Measurements from ENCODE around the gene FAM13A. TPM values are rescaled to one million over a fixed set of nuclear protein-coding genes. Genes with fewer than 3 reads are reported as not detected.

Gene FAM13A
- total RNA-seq, 4 donors from 2014 or later: 17.7 to 80.3 (median 46.2) TPM

- no peak for DNase-seq
These were observed 321.4 kb downstream of the FAM13A start for GRCh38 chr4:88735564-88735963.

GRCh38 chr4:88734403-88734949 is 322.5 kb downstream of the FAM13A start:
- no peaks in the 10 kb centered on the region for H3K36me3 ChIP-seq
- no peak overlapping the region for H3K4me3 ChIP-seq
- H3K27ac ChIP-seq: peak overlapping the region in 1 of 2 donors; percentile 11
- TF ChIP-seq CTCF (IDR thresholded peaks at IDR 0.05) (no peak), POLR2A (IDR thresholded peaks at IDR 0.05) (no peak)
- H3K9me3 ChIP-seq: no peaks in the 10 kb centered on the region
- intact Hi-C loops (cut with DNase I; ENCODE audit: low total_unique reads): no loop called here
- DNase-seq: no peak
- H3K27me3 ChIP-seq: no peaks in the 10 kb centered on the region
- peaks cover 0 to 20% of the 10 kb centered on the region in 2 donors for H3K4me1 ChIP-seq

More at GRCh38 chr4:88735564-88735963, 321.4 kb downstream of the FAM13A start:
- intact Hi-C loops (cut with DNase I; ENCODE audit: low total_unique reads): no loop called here
- no peaks in the 10 kb centered on the region for H3K9me3 ChIP-seq
- H3K27ac ChIP-seq: peak overlapping the region in 1 of 2 donors; percentile 58
- peaks cover 0 to 20% of the 10 kb centered on the region in 2 donors for H3K4me1 ChIP-seq
- no peak overlapping the region for H3K4me3 ChIP-seq
- no peaks in the 10 kb centered on the region for H3K27me3 ChIP-seq
- H3K36me3 ChIP-seq: no peaks in the 10 kb centered on the region
- TF ChIP-seq POLR2A (IDR thresholded peaks at IDR 0.05) (no peak), CTCF (IDR thresholded peaks at IDR 0.05) (no peak)

- H3K36me3 ChIP-seq: no peaks in the 10 kb centered on the region
These were observed 324.1 kb downstream of the FAM13A start for GRCh38 chr4:88732714-88733368.

GRCh38 chr4:88731381-88731780 is 325.6 kb downstream of the FAM13A start:
- no peak overlapping the region for H3K4me3 ChIP-seq
- TF ChIP-seq POLR2A (IDR thresholded peaks at IDR 0.05) (no peak), CTCF (IDR thresholded peaks at IDR 0.05) (no peak)
- no peaks in the 10 kb centered on the region for H3K36me3 ChIP-seq
- no peak for DNase-seq
- no peaks in the 10 kb centered on the region for H3K27me3 ChIP-seq
- no peak overlapping the region for H3K27ac ChIP-seq
- intact Hi-C loops (cut with DNase I; ENCODE audit: low total_unique reads): no loop called here
- no peaks in the 10 kb centered on the region for H3K9me3 ChIP-seq
- H3K4me1 ChIP-seq: peaks cover 0 to 11% of the 10 kb centered on the region in 2 donors

More at GRCh38 chr4:88732714-88733368, 324.1 kb downstream of the FAM13A start:
- no peak overlapping the region for H3K27ac ChIP-seq
- no peaks in the 10 kb centered on the region for H3K27me3 ChIP-seq
- DNase-seq: no peak
- no peaks in the 10 kb centered on the region for H3K9me3 ChIP-seq
- intact Hi-C loops (cut with DNase I; ENCODE audit: low total_unique reads): no loop called here
- peaks cover 0 to 16% of the 10 kb centered on the region in 2 donors for H3K4me1 ChIP-seq
- no peak overlapping the region for H3K4me3 ChIP-seq
- no peak for TF ChIP-seq CTCF (IDR thresholded peaks at IDR 0.05)
- TF ChIP-seq POLR2A (IDR thresholded peaks at IDR 0.05): no peak

GRCh38 chr4:88730811-88731210 is 326.2 kb downstream of the FAM13A start:
- Histone ChIP-seq H3K36me3 (no peaks in the 10 kb centered on the region), H3K9me3 (no peaks in the 10 kb centered on the region), H3K27me3 (no peaks in the 10 kb centered on the region), H3K27ac (no peak overlapping the region), H3K4me1 (peaks cover 0 to 8% of the 10 kb centered on the region in 2 donors), H3K4me3 (no peak overlapping the region)
- no peak for DNase-seq
- TF ChIP-seq CTCF (IDR thresholded peaks at IDR 0.05) (no peak), POLR2A (IDR thresholded peaks at IDR 0.05) (no peak)
- intact Hi-C loops (cut with DNase I; ENCODE audit: low total_unique reads): no loop called here

All from uterus (tissue), 4 donors.